ENCODE measurements around the gene FIBIN.

Gene FIBIN

GRCh38 chr11:26951809-26952515 lies 42.0 kb upstream of the FIBIN start:
- Histone ChIP-seq H3K4ac (ENCODE audit: low read depth, low read length) (no peak overlapping the region), H3K36me3 (ENCODE audit: control insufficient read depth in 1 of 2, insufficient read depth in 2 of 2, low read length in 2 of 2) (no peaks in the 10 kb centered on the region), H3K27me3 (ENCODE audit: insufficient read depth, low read length) (no peaks in the 10 kb centered on the region), H3K23ac (ENCODE audit: low read length) (no peak overlapping the region), H2BK120ac (ENCODE audit: insufficient read depth, low read length, poor library complexity) (no peak overlapping the region), H3K79me2 (ENCODE audit: control insufficient read depth, insufficient read depth, low read length, poor library complexity) (no peaks in the 10 kb centered on the region), H3K9me3 (ENCODE audit: insufficient read depth, low read depth, low read length) (no peaks in the 10 kb centered on the region), H3K4me3 (ENCODE audit: low read depth, low read length) (no peak overlapping the region), H4K91ac (ENCODE audit: low read depth, low read length) (no peak overlapping the region), H3K4me2 (ENCODE audit: low read length) (no peak overlapping the region), H3K18ac (ENCODE audit: low read length) (no peak overlapping the region), H4K12ac (ENCODE audit: low read depth, low read length) (no peak overlapping the region), H3K9ac (ENCODE audit: low read length) (no peak overlapping the region), H3K79me1 (ENCODE audit: low read length) (no peaks in the 10 kb centered on the region), H3K14ac (ENCODE audit: low read length) (no peak overlapping the region), H4K8ac (ENCODE audit: low read depth, low read length) (no peak overlapping the region), H2AFZ (ENCODE audit: insufficient read depth, low read length, poor library complexity) (no peak overlapping the region), H3K4me1 (ENCODE audit: control insufficient read depth in 1 of 2, insufficient read depth in 2 of 2, low read length in 2 of 2) (no peaks in the 10 kb centered on the region), H2BK12ac (ENCODE audit: low read length) (no peak overlapping the region), H2BK5ac (ENCODE audit: low read depth, low read length, poor library complexity) (no peak overlapping the region), H2AK5ac (ENCODE audit: low read length) (no peak overlapping the region), H3K27ac (ENCODE audit: low read depth, low read length) (no peak overlapping the region)
- no peak for DNase-seq
- WGBS (ENCODE audit: extremely low coverage, insufficient coverage, insufficient read length) = no CpG with 5 or more reads among the region's 6 CpGs

DNA sequence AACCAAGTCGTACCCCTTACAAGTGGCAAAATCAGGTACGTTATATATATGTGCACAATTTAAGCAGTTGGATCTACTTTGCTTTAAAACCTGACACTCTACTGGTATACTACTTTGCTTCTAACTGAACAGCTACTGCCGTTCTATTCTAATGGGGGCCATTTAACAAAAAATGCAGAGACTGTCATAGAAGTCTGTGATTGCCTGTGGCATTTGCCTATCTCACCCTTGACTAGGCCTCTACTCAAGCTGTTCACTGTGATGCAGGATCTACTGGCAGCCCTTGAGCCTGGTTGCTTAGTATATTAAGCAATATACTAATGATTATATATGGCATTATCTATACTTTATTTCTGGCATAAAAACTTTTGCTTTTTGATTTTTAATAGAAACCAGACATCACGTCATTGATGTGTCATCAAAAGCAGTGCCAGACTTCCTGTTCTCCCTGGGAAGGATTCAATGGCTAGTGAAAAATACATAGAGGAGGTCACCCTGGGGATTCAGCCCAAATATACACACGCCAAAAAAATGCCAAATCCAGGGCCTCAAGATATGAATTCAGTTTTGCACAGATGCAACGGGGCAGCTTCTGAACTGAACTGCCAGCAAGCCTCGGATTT lies 40.0 kb upstream of the FIBIN start:
- no peak for DNase-seq
- Histone ChIP-seq H3K79me1 (ENCODE audit: low read length) (no peaks in the 10 kb centered on the region), H3K9me3 (ENCODE audit: insufficient read depth, low read depth, low read length) (no peaks in the 10 kb centered on the region), H3K4ac (ENCODE audit: low read depth, low read length) (no peak overlapping the region), H2AFZ (ENCODE audit: insufficient read depth, low read length, poor library complexity) (no peak overlapping the region), H3K14ac (ENCODE audit: low read length) (no peak overlapping the region), H3K9ac (ENCODE audit: low read length) (no peak overlapping the region), H2BK120ac (ENCODE audit: insufficient read depth, low read length, poor library complexity) (no peak overlapping the region), H3K18ac (ENCODE audit: low read length) (no peak overlapping the region), H2BK5ac (ENCODE audit: low read depth, low read length, poor library complexity) (no peak overlapping the region), H3K27me3 (ENCODE audit: insufficient read depth, low read length) (no peaks in the 10 kb centered on the region), H2BK12ac (ENCODE audit: low read length) (no peak overlapping the region), H3K4me2 (ENCODE audit: low read length) (no peak overlapping the region), H3K36me3 (ENCODE audit: control insufficient read depth in 1 of 2, insufficient read depth in 2 of 2, low read length in 2 of 2) (no peaks in the 10 kb centered on the region), H3K27ac (ENCODE audit: low read depth, low read length) (no peak overlapping the region), H4K8ac (ENCODE audit: low read depth, low read length) (no peak overlapping the region), H4K12ac (ENCODE audit: low read depth, low read length) (no peak overlapping the region), H3K79me2 (ENCODE audit: control insufficient read depth, insufficient read depth, low read length, poor library complexity) (no peaks in the 10 kb centered on the region), H2AK5ac (ENCODE audit: low read length) (no peak overlapping the region), H3K23ac (ENCODE audit: low read length) (no peak overlapping the region), H4K91ac (ENCODE audit: low read depth, low read length) (no peak overlapping the region), H3K4me3 (ENCODE audit: low read depth, low read length) (no peak overlapping the region), H3K4me1 (ENCODE audit: control insufficient read depth in 1 of 2, insufficient read depth in 2 of 2, low read length in 2 of 2) (no peaks in the 10 kb centered on the region)
- WGBS (ENCODE audit: extremely low coverage, insufficient coverage, insufficient read length) = no CpG with 5 or more reads among the region's 7 CpGs

DNA sequence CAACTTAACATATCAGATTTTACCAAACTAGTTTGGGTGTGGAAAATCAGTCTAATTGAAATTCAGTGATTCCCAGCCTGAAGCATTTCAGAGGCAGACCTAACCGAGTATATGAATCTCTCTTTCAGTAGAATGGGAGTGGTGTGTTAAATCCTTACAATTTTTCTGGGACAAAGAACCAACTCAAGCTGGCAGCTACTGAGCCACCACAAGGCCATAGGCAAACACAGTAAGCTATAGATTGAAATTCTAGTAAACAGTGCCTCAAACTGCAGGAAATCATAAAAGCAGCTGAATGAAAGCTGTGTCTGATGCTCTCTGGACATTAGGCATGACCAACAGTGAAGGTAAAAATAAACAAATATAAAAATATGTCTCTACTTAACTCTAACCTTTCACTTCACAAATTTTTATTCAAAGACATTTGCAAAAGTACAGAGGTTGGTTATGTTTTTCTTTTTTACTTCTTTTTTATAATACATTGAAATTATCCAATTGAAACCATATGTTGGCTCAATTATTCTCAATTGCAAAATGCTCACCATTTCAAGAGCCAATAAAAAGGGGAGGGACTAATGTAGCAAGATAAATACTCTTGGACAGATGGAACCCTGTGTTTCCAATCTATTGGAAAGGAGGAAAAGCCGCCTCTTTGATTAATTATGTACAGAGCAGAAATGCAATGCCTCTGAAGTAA lies 35.8 kb upstream of the FIBIN start:
- WGBS (ENCODE audit: extremely low coverage, insufficient coverage, insufficient read length) = no CpG with 5 or more reads among the region's 2 CpGs
- H2BK5ac ChIP-seq (ENCODE audit: low read depth, low read length, poor library complexity) = no peak overlapping the region
- H3K9me3 ChIP-seq (ENCODE audit: insufficient read depth, low read depth, low read length) = no peaks in the 10 kb centered on the region
- H3K27me3 ChIP-seq (ENCODE audit: insufficient read depth, low read length) = no peaks in the 10 kb centered on the region
- H3K9ac ChIP-seq (ENCODE audit: low read length) = no peak overlapping the region
- H4K8ac ChIP-seq (ENCODE audit: low read depth, low read length) = no peak overlapping the region
- no peak overlapping the region for H3K27ac ChIP-seq (ENCODE audit: low read depth, low read length)
- H4K12ac ChIP-seq (ENCODE audit: low read depth, low read length) = no peak overlapping the region
- H3K79me2 ChIP-seq (ENCODE audit: control insufficient read depth, insufficient read depth, low read length, poor library complexity) = no peaks in the 10 kb centered on the region
- H3K4ac ChIP-seq (ENCODE audit: low read depth, low read length) = no peak overlapping the region
- H2BK12ac ChIP-seq (ENCODE audit: low read length) = no peak overlapping the region
- no peaks in the 10 kb centered on the region for H3K36me3 ChIP-seq (ENCODE audit: control insufficient read depth in 1 of 2, insufficient read depth in 2 of 2, low read length in 2 of 2)
- no peak overlapping the region for H3K14ac ChIP-seq (ENCODE audit: low read length)
- H3K4me1 ChIP-seq (ENCODE audit: control insufficient read depth in 1 of 2, insufficient read depth in 2 of 2, low read length in 2 of 2) = no peaks in the 10 kb centered on the region
- H2AFZ ChIP-seq (ENCODE audit: insufficient read depth, low read length, poor library complexity) = no peak overlapping the region
- DNase-seq = no peak
- no peak overlapping the region for H3K18ac ChIP-seq (ENCODE audit: low read length)
- no peak overlapping the region for H3K4me3 ChIP-seq (ENCODE audit: low read depth, low read length)
- H3K79me1 ChIP-seq (ENCODE audit: low read length) = no peaks in the 10 kb centered on the region
- no peak overlapping the region for H2BK120ac ChIP-seq (ENCODE audit: insufficient read depth, low read length, poor library complexity)
- H4K91ac ChIP-seq (ENCODE audit: low read depth, low read length) = no peak overlapping the region
- no peak overlapping the region for H2AK5ac ChIP-seq (ENCODE audit: low read length)
- no peak overlapping the region for H3K4me2 ChIP-seq (ENCODE audit: low read length)
- H3K23ac ChIP-seq (ENCODE audit: low read length) = no peak overlapping the region

GRCh38 chr11:26958702-26959049 lies 35.2 kb upstream of the FIBIN start:
- Histone ChIP-seq H3K23ac (ENCODE audit: low read length) (no peak overlapping the region), H3K36me3 (ENCODE audit: control insufficient read depth in 1 of 2, insufficient read depth in 2 of 2, low read length in 2 of 2) (no peaks in the 10 kb centered on the region), H3K79me2 (ENCODE audit: control insufficient read depth, insufficient read depth, low read length, poor library complexity) (no peaks in the 10 kb centered on the region), H3K4ac (ENCODE audit: low read depth, low read length) (no peak overlapping the region), H3K14ac (ENCODE audit: low read length) (no peak overlapping the region), H2AK5ac (ENCODE audit: low read length) (no peak overlapping the region), H3K4me2 (ENCODE audit: low read length) (no peak overlapping the region), H2AFZ (ENCODE audit: insufficient read depth, low read length, poor library complexity) (no peak overlapping the region), H3K79me1 (ENCODE audit: low read length) (no peaks in the 10 kb centered on the region), H3K9me3 (ENCODE audit: insufficient read depth, low read depth, low read length) (no peaks in the 10 kb centered on the region), H3K4me1 (ENCODE audit: control insufficient read depth in 1 of 2, insufficient read depth in 2 of 2, low read length in 2 of 2) (no peaks in the 10 kb centered on the region), H3K18ac (ENCODE audit: low read length) (no peak overlapping the region), H2BK12ac (ENCODE audit: low read length) (no peak overlapping the region), H3K4me3 (ENCODE audit: low read depth, low read length) (no peak overlapping the region), H3K27me3 (ENCODE audit: insufficient read depth, low read length) (no peaks in the 10 kb centered on the region), H3K9ac (ENCODE audit: low read length) (no peak overlapping the region), H4K12ac (ENCODE audit: low read depth, low read length) (no peak overlapping the region), H3K27ac (ENCODE audit: low read depth, low read length) (no peak overlapping the region), H4K91ac (ENCODE audit: low read depth, low read length) (no peak overlapping the region), H4K8ac (ENCODE audit: low read depth, low read length) (no peak overlapping the region), H2BK120ac (ENCODE audit: insufficient read depth, low read length, poor library complexity) (no peak overlapping the region), H2BK5ac (ENCODE audit: low read depth, low read length, poor library complexity) (no peak overlapping the region)
- no CpG with 5 or more reads among the region's 1 CpG for WGBS (ENCODE audit: extremely low coverage, insufficient coverage, insufficient read length)
- DNase-seq = no peak
